RPMI7951 (cell line): ENCODE data around the gene RUNX1. TPM values are rescaled to one million over a fixed set of nuclear protein-coding genes. Genes with fewer than 3 reads are reported as not detected.

Experiments used
- DNase-seq: peaks from one replicate; pipeline ENCODE4 v3.0.0-alpha.2; 2012; ENCODE audit warnings: low read depth
- total RNA-seq: library from RNA; depleted of rRNA; stranded (reverse); fragments of >200 nt; shearing (Covaris generic); gene quantifications from 2 replicates; pipeline ENCODE4 v1.2.3, GENCODE V29; 2014

RUNX1 gene
- total RNA-seq, 1 experiment from 2014 or later, result 13.8 TPM

DNA sequence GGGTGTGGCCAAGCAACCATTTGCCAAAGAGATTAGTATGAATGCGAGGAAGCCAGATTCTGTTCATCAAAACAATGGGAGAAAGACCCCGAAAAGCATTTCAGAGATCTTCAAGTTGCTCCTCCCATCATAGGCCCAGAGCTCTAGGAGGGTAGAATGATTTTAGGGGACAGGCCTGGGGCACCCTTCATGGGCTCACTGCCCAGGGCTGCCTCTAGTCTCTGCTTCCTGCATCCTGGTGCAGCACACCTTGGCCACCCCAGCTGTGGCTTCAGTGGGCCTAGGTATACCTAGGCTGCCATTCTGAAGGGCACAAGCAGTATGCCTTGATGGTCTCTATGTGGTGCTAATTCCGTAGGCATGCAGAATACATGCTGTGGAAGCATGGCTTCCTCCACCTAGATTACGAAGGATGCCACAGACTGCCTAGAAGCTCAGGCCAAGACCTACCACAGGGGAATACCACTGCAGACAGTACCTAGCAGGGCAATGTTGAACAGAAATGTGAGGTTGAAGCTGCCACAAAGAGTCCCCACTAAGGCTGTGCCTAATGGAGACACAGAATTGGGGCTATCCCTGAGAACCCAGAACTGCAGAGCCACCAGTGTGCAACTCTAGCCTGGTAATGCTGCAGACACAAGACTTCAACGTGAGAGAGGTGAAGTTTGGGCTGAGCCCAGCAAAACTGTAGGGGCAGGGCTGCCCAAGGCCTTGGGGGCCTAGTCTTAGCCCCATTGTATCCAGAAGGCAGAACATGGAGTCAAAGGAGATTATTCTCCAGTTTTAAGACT lies 221.5 kb downstream of the RUNX1 start:
- no peak for DNase-seq

DNA sequence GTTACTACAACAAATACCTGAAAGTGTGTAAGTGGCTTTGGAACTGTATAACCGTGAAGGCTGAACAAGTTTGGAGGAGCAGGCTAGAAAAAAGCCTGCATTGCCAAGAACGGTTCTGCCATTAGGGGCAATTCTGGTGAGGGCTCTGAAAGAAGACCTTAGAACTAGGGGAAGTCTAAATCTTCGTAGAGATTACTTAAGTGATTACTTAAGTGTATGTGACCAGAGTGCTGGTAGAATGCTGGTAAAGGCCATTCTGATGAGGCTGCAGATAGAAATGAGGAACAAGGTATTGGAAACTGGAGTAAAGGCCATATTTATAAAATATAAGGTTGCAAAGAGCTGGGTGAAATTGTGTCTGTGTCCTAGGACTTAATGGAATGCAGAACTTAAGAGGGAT lies 222.3 kb downstream of the RUNX1 start:
- no peak for DNase-seq

DNA sequence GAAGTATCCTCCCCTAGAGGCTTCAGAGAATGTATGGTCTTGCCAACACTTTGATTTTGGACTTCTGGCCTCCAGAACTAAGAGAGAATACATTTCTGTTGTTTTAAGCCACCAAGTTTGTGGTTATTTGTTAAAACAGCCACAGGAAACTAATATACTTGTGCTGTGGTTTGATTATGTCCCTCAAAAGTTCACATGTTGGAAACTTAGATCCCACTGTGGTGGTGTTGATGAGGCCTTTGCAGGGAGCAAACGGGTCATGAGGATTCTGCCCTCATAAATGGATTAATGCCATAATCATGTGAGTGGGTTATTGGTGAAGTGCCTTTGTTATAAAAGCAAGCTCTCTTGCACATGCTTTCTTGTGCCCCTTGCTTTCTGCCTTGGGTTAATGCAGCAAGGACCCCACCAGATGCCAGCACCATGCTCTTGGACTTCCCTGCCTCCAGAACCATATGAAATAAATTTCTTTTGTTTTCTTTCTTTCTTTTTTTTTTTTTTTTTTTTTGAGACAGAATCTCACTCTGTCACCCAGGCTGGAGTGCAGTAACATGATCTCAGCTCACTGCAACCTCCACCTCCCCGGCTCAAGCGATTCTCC lies 223.1 kb downstream of the RUNX1 start:
- DNase-seq, result no peak

DNA sequence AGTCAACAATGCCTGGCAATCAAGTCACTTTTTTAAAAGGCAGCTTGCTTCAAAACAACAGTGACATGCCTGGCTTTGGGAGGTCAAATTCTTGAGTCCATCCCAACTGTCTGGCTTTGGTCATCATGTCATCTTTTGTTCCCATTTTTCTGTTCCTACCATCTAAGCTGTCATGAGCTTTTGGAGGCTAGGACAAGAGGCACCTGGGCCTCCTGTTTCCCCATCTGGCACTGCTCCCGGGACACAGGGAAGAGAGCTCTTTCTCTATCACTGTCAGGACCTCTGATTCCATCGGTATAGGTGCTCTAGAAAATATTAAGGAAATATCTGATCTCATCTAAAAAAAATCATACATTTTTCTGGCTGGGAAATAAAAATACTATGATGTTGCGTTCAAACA lies 224.0 kb downstream of the RUNX1 start:
- DNase-seq, result no peak

DNA sequence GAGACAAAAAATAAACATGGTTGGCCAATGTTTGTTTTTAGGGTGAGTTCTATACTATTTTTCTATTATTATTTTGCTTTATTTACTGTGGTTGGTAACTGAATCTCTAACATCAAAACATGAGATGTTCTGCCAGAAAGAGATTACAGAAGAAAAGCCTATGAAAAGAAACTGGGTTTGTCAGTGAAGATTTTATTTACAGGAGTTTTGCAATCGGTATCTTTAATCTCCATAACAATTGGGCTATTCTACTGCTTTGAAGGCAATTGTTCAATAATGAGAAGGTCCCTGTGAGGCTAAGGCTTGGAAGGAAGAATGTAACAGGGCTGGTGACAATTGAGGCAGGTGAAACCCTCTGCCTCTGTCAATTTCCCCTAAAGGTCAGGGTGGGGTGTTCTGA lies 224.8 kb downstream of the RUNX1 start:
- DNase-seq, result no peak

DNA sequence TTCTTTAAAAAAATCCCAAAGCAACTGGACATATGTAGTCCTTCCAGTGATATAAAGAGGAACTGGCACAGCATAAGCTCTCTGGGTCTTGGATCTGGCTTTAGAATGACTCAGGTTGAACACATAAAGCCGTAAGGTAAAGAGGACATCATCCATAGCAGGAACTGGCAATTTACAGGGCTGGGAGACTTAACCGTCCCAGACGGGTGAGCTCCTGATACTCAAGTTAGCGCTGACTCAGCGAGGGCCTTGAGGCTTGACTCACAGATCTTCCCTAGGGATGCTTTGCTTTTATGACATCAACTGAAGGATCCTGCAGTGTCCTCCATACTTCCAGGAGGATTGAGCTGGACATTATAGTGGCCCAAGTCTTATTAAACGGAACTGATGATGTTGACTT lies 226.2 kb downstream of the RUNX1 start:
- DNase-seq, result peak; percentile 83

DNA sequence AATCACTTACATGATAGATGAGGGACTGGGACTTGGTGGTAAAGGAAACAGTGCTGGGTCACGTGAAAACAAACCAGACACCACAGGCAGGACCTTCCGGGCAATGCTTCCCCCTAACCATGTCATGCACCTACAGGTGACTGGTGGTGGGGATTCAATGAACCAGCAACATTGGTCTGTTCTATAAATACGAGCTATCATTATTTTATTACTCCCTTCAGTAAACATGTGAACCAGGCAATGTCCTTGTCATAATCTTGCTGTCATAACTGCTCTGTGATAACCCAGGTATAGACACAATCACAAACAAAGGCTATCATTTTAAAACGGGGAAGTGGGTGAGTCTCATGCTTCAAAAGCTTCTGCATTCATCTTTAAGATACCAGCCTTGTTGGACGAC lies 226.9 kb downstream of the RUNX1 start:
- DNase-seq, result no peak

DNA sequence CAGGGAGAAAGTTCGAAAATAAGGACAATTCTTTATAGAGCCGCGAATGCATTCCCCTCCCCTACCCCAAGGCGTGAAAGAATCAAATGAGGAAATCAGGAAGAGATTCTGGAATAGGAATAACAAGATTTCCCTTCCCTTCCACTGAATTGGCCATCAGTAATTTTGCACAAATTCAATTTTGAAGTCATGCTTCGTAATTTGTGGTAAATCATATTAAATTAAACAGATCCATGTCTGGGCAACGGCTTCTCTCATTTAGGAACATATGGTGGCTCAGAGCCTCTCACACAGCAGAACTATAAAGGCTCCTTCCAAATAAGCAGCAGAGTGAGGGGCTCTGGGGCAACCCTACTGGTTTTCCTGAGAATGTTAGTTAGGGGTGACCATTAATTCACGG lies 227.4 kb downstream of the RUNX1 start:
- DNase-seq, result no peak

DNA sequence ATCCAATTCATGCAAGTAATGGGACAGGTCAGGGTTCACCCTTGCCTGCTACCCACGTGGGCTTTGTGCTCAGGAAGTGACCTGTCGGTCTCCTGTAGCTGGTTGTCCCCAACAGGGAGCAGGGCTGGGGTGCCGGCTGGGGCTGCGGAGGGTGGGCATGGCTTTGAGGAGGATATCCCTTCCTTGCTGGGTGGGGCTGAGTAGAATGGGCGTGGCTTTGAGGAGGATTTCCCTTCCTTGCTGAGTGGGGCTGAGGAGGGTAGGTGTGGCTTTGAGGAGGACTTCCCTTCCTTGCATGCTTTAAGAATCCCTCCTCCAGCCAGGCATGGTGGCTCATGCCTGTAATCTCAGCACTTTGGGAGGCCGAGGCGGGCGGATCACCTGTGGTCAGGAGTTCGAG lies 229.1 kb downstream of the RUNX1 start:
- no peak for DNase-seq

DNA sequence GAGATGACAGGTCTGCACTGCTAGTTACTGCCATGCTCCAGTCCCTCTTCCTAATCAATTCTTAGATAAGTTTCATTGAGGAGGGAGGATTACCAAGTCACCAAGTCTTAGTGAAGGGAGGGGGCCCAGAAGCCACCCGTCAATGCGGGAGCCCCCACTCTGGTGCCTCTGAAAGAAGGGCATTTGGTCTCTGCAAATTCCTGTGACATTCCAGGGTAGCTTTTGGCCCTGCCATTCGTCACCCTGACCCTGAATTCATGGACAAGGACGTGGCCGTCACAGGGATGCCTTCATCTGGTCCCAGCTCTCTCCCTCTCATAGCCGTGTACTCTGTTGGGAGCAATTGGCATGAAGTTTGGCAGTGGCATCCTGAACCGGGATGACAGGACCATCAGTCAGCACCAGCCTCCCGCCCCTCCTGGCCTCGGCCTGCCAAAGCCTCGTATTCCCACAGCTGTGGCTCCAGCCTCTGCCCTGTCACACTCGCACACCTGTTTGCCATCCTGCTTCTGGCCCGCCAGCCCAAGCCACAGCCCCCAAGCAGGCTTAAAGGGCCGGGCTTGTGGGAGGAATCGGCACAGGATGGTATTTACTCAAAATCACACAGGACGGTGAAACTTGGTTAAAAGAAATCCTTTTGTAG lies 229.6 kb downstream of the RUNX1 start:
- no peak for DNase-seq

DNA sequence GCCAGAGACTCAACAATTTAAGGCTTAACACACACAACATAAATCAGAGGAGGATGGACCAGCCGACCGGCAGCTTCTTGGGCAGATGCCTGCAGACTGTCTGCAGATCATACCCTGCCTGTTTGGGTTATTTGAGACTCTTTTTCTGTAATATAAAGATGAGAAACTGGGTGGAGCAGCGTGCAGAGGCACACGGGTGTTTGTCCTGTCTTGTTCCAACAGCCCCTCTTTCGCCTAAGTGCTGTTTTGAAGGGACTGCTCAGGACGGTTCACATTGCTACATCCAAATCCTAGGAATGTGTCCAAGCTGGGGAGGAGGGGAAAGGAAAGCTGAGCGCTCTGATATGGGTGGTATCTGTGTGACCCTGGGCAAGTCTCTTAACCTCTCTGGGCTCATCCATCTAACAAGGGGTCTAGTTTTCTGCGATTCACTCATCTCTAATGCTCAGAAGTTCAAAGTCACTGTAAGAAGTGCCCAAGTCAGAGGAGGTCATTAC lies 230.4 kb downstream of the RUNX1 start:
- DNase-seq, result no peak

DNA sequence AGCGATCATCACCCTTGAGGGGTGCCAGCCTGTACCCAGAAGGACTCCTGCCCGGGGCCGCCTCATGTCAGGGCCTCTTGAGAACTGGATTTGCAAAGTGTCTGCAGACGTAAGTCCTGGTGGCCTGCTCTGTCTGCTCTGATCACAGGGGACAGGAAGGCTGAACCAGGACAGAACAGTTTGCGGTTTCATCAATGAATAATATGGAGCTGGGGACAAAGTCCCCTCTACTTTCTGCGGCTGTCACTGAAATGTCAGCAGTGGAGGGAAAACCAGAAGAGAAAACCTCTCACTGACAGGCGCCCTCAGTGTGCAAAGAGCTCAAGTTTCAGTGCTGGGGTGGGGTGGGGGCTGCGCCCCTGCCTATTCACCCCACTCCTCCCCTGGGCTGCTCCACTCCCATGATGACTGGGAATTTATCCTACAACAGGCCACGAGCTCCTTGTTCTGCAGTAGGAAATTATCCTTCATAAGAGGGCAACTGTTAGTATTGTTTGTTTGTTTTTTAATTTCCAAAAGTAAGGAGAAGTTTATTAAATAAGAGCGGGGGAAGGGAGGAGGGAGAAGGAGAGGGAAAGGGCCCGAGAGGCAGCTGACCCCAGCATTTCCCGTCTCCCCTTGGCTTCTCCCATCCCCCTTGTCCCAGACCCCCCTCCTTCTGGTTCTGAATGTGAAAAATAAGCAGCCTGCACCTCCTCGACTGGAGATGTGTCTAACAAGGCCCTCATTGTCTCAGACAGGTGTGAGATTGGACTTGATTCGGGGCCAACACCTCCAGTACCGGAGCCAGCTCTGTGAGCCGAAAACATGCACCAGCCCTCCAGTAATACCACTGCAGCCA lies 231.1 kb downstream of the RUNX1 start:
- DNase-seq, result no peak

DNA sequence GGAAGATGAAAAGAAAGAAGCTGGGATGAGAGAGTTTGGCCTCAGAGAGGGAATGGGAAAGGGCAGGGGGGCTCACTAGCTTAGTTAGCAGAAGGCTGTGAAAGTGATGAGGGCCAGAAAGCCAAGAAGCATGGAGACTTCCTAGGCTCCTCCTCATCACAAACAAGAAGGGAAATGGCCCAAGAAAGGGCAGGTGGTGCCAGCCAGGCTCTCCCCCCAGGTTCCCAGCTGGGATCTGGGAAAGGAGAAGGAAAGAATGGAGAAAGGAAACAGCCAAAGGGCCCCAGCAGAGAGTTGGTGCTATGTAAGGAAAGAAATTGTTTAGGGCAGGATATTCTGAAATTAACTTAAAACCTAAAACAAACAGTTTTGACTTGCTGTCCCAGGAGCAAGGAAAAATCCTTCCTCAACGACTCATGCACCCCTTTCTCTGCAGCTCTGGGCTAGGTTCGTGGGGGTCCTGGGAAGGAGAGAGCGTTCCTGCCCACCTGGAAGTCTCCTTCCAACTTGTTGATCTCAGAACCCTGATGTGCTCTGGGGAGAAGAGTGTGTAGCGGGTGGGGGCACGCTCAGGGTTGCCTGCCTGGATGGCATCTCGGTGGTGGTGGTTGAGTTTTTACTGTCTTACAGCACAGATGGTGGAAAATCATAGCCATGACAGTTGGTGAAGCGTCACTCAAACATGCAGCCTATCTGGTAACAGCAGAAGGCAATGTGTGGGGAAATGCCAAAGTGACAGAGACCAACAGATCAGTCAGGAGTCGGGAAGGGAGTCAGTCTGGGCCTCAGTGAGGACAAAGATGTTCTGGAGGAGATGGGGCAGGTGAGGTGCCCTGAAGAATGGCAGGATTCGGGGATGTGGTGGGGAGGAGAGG lies 233.0 kb downstream of the RUNX1 start:
- DNase-seq, result no peak

DNA sequence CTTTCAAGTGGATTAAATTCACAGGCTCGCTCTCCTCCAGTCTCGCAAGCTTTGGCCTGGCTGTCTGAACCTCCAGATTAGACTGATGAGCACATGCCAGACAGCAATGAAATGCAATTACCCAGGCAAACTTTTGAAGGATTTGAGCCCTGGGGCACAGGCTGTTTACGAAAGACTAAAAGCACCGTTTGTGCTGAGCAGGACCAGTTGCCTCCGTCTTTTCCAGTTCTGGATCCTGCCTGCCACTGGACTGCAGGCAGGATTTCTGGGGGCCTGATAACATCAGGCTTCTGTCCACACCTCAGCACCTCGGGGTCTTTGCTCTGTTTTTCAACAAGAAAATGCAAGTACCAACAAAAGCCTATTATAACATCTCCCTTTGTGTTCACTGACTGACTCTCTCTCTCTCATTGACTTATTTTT lies 234.6 kb downstream of the RUNX1 start:
- DNase-seq, result peak; percentile 31

DNA sequence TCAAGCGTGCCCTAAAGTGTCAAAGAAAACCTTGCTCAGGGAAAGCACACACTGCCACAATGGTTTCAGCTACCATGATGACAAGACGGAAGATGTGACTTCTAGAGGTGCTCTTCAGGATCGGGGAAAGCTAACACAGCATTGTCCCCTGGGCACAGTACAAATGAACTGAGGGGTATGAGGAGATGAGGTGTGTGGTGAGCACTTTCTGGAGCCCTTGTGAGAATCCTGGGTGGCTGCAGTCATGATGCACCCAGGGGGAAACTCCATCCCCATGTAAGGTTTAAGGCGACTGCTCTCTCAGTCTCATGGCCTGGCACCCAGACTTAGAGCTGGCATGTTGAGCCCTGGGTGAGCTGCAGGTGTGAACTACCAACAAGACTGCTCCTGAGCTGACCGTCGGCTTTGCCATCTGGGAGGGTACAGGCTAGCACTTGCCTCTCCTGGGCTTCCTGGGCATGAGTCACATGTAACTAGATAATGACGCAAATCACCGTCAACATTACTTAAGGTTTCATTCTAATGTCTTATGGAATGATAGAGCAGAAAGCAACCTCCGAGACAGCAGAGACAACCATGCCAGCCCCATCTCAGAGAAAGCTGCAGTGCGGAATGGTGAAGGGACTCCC lies 235.7 kb downstream of the RUNX1 start:
- peak; percentile 78 for DNase-seq

DNA sequence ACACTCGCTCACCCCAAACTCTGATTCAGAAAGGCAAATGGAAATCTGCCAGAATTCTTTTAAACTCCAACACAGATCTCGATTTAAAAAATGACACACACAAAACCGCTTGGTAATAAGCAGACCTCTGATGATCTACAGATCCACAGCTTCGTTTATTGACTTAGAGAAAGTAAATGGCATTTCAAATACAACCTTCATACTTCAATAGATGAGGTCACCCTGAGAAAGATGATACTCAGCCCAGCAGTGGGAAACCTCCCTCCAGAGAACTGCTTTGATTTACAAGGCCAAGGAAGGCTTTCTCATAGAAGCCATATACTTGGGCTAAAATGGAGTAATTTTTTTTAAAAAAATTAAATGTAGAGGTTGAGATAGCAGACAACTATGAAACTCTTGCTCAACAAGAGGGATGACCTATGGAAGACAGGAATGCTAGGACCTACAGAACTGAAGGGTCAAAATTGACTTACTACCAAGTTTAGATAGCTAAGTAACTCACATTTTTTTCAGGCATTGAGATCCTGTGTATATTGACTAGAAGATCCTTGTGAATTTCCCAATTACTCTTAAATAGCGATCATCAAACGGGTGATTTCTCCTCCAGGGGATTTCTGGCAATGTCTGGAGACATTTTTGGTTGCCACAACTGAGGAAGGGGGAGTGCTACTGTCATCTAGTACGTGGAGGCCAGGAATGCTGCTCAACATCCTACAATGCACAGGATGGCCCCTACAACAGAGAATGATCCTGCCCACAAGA lies 236.4 kb downstream of the RUNX1 start:
- DNase-seq, result peak; percentile 57

DNA sequence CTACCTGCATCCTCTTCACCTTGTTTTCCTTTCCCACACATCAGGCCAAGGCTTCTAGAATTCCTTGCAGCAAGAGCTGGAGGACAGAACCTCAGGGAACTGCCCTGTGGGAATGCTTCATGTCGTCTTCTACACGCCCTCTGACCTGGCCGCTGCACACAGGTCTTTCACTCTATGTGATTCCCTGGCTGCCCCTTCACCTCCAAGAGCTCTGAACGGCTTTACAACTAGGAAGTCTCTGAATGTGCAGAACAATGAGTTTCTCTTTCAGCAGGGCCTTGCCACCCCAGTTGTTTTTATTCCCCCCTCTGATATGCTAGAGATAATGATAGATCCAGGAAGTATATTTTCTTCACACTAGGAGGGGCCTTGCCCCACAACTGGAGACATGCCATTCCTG lies 237.7 kb downstream of the RUNX1 start:
- DNase-seq, result no peak

DNA sequence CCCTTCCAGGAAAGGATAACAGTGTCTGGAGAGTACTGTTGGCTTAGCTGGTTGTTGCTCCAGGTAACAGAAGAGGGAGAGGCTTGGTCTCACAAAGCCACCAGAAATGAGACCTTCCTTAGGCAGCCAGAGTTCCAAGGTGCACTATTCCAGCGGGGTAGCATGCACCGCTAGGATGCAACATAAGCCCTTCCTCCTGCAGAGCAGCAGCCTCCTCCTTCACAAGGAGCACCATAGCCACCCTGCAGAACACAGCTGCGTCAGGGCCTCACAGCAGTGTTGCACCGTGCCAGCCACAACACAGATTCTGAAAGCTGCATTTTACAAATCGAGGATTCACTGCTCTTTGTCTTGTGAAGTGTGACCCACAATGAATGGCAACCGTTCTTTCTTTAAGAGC lies 238.3 kb downstream of the RUNX1 start:
- no peak for DNase-seq

DNA sequence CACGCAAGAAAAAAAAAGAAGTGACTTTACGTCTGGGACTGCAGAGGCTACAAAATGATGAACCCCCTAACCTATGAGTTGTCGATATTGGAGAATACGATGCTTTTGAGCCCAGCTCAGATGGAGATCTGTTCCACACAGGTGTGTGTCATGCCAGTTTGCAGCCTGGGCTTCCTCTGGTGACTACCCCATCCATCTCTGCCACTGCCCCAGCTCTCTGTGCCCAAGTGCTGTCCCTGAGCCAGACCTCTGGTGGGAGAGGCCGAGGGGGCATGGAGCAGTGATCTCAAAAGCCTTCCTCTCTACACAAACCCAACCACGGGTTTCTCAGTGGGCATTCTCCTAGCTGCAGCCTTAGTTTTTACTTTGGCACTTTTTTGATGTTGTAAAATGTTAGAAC lies 239.3 kb downstream of the RUNX1 start:
- DNase-seq, result no peak
